ENCODE results near the gene R3HDM2.

Gene R3HDM2

DNA sequence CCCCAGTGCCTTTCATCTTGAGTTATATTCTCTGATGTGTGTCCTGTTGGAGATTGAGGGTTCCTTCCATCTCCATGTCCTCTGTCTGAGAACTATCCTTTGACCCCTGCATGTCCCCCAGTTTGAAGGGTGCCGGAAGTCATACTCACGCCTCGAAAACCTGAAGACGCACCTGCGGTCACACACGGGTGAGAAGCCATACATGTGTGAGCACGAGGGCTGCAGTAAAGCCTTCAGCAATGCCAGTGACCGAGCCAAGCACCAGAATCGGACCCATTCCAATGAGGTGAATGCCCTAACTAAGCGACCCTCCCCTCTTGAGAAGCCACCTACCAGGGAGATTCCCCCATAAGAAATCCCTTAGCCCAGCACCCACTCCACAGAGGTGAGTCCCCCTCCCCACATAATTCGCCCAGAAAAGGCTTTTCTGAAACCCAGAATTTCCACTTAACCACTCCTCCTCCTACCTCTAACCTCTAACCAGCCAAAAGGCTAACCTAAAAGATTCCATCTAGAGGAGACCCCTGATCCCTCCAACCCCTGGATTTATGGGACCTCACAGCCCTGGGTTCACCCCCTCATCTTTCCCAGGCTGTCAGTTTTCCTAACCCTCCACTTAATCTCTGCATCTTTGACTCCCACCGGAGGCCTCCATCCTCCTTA lies 36.5 kb upstream of the R3HDM2 start:
- no peak for DNase-seq (ENCODE audit: low read depth in 1 of 2, low spot score in 1 of 2)

DNA sequence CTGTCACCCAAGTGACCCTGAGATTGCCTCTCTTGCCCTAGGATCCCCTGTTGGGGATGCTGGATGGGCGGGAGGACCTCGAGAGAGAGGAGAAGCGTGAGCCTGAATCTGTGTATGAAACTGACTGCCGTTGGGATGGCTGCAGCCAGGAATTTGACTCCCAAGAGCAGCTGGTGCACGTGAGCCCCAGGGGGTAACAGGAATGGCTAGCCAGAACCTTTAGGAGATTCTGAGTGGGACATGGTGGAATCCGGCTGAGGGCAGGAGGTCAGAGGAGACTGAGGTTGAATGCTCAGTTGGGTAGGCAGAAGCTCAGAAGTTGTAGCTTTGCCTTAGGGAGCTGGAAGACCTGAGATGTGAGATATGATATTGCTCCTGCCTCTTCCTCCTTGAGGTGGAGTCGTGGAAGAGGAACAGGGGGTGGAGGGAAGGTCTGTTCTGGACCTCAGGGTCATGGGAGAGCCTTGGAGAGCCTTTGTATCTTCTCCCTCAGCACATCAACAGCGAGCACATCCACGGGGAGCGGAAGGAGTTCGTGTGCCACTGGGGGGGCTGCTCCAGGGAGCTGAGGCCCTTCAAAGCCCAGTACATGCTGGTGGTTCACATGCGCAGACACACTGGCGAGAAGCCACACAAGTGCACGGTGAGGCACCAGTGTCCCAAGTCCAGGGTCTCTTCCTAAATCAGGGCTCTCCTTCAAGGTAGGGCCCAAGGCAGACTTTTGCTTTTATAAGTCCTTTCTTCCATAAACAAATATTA lies 35.1 kb upstream of the R3HDM2 start:
- DNase-seq (ENCODE audit: low read depth in 1 of 2, low spot score in 1 of 2), result no peak

DNA sequence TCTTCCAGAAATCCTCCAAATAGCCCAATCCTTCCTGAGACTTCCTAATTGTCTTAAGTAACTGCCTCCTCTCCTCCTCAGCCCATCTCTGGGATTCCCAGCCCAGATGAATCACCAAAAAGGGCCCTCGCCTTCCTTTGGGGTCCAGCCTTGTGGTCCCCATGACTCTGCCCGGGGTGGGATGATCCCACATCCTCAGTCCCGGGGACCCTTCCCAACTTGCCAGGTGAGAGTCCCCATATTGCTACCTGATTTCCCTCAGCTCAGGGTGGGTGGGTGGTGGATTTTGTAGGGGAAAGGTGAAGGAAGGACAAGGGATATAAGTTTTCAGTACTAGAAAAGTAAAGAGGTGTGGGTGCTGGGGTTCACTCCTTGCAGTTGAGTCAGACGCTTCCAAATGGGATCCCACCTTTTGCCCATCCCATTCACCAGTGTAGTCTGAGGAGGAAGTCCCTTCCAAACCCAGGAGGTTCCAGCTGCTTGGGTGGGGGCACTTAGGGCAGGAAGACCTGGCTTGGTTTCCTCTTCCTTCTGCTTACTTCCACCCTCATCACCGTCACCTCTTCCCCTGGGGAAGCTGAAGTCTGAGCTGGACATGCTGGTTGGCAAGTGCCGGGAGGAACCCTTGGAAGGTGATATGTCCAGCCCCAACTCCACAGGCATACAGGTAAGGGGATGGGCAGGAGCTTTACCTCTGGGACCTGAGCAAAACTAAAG lies 34.3 kb upstream of the R3HDM2 start:
- DNase-seq (ENCODE audit: low read depth in 1 of 2, low spot score in 1 of 2), result no peak

DNA sequence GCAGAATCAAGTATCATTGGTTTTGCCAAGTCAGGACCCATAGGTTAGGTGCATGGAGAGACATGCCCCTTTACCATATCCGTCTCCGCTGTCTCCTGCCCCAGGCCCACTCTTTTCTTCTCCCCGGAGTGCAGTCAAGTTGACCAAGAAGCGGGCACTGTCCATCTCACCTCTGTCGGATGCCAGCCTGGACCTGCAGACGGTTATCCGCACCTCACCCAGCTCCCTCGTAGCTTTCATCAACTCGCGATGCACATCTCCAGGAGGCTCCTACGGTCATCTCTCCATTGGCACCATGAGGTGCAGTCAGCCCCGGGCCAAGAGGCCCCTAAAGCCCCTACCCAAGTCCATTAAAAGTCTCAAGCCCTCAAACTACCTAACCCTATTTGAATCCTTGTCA lies 33.7 kb upstream of the R3HDM2 start:
- DNase-seq (ENCODE audit: low read depth in 1 of 2, low spot score in 1 of 2), result no peak

DNA sequence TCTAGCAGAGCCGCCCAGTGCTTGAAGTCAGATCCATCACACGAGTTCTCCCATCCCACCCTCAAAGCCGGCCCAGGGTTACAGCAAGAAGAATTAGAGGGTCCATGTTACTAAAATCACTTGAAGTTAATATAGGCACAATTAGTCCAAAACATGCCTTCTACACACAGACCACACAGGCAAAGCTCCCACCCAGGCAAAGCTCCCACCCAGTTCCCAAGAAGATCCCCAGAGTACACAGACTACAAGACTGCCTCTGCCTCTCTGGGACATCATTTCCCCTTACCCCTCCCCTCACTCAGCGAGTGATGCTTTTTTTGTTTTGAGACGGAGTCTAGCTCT lies 32.0 kb upstream of the R3HDM2 start:
- no peak for DNase-seq (ENCODE audit: low read depth in 1 of 2, low spot score in 1 of 2)

DNA sequence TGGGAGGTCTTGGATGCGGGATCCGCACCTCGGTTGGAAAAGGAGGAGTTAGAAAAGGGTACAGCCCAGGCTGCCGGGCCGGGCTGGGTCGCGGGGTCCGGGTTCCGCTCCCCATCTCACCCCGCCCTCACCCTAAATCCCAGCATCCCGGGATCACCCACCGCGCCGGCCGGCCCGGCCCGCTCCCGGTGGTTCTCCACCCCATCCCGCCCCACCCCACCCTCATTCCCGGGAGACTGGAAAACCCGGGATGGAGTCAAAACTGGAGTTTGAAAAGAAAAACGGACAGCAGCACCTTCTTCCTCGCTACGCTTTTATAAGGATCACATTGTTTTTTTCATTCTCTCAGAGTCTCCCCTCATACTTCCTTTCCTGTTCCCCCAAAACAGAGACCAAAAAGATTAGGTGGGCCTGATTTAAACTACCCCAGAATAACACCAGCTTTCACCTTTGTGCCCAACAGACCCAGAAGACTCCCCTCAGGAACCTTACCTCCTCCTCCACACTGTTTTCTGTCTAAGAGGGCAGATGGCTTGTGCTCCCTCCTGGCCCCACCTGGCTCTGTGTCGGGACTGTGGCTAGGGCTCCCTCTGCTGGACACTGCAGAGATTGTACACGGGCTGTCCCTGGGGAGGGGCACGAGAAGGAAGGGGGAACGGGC lies 31.5 kb upstream of the R3HDM2 start:
- DNase-seq (ENCODE audit: low read depth in 1 of 2, low spot score in 1 of 2), result peak; percentile 79 to 86

DNA sequence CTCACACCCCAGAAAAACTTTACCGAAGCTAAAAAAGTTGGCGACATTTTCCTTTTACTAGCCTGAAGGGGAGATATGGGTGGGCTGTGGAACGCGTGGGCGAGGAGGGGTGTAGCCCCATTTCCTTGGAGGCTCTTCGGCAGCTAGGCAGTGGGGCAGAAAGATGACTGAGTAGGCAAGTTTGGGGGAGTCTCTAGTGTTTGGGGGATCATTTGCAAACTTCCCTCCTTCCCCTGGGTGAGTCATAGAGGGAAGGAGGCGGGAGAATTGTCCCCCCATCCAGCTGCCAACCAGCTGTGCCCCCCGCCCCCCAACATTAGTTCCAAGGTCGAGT lies 31.0 kb upstream of the R3HDM2 start:
- DNase-seq (ENCODE audit: low read depth in 1 of 2, low spot score in 1 of 2), result no peak

DNA sequence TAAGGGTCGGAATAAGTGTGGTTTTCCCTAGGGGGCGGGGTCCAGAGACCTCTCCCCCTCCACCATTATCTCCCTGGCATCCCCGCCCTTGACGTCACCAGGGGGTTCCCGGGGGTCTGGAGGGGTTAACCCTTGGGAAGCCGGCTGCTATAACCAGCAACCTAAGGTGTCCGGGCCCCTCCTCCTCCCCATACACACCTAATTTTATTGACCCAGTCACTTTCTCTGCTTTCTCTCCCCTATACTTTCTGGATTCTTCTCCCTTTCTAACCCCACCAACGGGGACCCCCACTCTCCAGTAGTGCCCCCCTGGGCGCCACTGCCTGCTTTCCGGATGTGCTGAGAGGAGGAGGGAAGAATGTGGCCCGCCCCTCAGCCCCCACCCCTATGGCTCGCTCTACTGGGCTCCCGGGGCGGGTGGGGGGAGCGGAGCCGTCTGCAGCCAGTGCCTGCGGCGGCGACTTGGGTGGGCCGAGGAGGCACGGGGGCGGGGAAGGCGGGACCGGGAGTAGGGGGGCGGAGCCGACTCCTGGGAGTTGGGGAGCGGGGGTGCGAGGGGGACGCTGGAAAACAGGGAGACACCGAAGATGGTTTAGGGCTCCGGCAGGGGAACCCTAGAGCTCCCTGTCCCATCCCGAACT lies 30.6 kb upstream of the R3HDM2 start:
- DNase-seq (ENCODE audit: low read depth in 1 of 2, low spot score in 1 of 2), result no peak

DNA sequence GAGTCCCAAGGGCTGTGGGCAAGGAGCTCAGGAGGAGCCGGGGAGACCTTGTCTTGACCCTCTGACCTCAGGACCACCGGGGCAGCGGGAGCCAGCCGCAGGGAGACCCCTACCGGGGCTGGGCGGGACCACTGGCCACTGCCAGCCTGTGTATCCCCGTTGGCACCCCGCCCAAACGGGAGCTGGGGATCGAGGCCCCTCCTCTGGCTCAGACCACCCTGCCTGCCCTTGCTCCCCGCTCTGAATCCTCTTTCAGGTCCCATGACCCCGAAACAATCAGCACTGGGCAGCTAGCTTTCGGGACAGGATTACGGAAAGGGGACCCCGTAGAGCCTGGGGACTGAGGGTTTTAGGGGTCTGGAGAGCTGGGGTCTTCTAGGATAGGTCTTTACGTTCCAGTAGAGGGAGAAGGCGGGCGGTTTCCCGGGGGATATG lies 30.0 kb upstream of the R3HDM2 start:
- DNase-seq (ENCODE audit: low read depth in 1 of 2, low spot score in 1 of 2), result no peak

DNA sequence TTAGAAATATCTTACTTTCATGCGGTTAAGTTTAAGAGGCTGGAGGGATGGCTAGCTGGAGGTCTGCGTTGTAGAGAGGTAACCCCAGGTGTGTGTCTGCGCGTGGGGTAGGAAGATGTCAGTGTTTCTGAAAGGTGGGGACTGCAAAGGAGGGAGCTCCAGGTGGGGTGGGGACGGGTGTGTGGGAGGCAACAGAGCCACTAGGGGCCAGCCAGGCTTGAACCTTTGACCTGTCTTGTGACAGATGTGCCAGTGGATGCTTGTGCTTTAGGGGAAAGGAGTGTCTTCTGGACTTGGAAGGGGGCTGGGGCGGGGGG lies 29.6 kb upstream of the R3HDM2 start:
- no peak for DNase-seq (ENCODE audit: low read depth in 1 of 2, low spot score in 1 of 2)

DNA sequence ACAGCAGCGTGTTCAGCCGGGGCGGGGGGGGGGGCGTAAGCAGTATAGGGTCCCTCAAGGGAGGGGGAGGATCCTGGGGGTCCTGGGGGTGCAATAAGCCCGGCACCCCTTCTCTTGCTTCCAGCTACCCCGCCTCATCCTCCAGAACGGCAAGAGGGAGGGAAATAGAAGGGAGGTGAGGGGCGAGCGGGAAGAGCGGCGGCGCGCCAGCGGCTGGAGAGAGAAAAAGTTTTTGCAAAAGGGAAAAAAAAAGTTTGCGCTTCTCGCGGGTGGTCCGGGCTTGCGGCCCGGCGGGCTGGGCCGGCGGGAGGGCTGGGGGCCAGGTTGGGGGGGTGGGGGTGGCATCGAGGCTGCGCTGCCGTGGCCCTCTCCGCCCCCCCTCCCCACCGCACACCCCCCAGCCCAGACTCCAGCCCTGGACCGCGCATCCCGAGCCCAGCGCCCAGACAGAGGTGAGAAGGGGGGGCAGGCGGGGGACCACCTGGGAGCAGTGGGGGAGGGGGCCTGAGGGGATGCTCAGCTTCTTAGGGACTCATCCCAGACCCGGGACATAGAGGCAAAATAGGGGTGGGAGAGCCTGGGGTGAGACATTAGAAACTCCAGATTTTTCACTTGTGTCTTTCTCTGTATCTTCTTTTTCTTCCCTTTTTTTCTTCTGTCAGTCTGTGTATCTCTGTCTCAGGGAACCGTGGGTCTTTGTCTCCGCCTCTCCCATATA lies 29.1 kb upstream of the R3HDM2 start, which contains the start of gene GLI1:
TSS of gene GLI1 (plus strand) at position 36 of the 718 bp plus-strand sequence. CDS start 3,907 bp downstream, outside the sequence.
- no peak for DNase-seq (ENCODE audit: low read depth in 1 of 2, low spot score in 1 of 2)

DNA sequence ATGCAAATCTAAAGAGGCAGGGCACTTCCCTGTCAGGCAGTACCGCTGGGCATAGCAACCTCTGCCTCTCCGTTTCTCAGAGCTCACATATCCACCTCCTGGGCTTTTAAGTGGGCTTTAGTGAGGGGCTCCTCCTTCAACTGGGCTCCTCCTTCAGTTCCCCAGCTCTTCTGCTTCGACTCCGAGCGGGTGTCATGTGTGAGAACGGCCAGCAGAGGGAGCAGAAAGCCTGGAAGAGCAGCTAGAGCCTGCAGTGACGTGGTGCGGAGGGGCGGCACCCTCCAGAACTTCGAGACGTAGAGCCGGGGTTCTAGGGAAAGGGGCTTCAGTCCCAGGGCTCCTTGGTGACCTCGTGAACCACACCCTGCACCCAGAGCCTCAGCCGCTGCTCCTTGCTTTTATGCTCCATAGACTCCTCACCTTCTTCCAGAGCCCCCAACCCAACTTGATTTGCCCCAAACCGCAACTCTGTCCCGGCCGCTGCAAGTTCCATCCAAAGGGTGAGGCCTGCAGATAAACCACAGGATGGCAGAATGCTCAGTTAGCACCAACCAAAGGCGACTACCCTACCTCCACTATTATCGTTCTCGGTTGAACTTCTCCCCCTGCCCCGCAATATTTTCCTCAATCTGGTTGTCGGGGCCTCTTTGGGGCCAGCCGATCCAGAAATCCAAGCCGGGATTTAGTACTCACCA lies 28.4 kb upstream of the R3HDM2 start:
- peak; percentile 89 to 94 for DNase-seq (ENCODE audit: low read depth in 1 of 2, low spot score in 1 of 2)

DNA sequence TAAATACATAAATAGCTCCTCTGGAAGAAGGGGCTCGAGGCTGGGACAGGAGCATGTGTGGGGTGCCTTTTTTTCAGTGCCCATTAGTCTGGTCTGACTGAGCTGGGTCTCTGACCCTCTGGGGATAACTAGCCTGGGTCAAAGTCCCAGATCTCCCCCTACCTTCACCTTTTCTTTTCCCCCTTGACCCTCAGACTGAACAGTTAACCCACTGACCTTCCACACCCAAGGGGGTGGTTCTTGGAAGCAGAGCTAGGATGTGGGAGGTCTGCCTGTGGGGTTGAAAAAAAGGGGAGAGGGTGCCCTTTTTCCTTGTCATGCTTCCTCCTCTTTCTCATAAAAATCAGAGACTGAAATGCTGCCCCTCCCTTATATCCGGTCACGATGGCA lies 27.8 kb upstream of the R3HDM2 start:
- DNase-seq (ENCODE audit: low read depth in 1 of 2, low spot score in 1 of 2), result no peak

DNA sequence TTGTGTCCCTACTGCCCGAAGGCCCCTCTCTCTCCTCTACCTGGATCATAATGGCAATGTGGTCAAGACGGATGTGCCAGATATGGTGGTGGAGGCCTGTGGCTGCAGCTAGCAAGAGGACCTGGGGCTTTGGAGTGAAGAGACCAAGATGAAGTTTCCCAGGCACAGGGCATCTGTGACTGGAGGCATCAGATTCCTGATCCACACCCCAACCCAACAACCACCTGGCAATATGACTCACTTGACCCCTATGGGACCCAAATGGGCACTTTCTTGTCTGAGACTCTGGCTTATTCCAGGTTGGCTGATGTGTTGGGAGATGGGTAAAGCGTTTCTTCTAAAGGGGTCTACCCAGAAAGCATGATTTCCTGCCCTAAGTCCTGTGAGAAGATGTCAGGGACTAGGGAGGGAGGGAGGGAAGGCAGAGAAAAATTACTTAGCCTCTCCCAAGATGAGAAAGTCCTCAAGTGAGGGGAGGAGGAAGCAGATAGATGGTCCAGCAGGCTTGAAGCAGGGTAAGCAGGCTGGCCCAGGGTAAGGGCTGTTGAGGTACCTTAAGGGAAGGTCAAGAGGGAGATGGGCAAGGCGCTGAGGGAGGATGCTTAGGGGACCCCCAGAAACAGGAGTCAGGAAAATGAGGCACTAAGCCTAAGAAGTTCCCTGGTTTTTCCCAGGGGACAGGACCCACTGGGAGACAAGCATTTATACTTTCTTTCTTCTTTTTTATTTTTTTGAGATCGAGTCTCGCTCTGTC lies 26.1 kb upstream of the R3HDM2 start:
- DNase-seq (ENCODE audit: low read depth in 1 of 2, low spot score in 1 of 2), result no peak

DNA sequence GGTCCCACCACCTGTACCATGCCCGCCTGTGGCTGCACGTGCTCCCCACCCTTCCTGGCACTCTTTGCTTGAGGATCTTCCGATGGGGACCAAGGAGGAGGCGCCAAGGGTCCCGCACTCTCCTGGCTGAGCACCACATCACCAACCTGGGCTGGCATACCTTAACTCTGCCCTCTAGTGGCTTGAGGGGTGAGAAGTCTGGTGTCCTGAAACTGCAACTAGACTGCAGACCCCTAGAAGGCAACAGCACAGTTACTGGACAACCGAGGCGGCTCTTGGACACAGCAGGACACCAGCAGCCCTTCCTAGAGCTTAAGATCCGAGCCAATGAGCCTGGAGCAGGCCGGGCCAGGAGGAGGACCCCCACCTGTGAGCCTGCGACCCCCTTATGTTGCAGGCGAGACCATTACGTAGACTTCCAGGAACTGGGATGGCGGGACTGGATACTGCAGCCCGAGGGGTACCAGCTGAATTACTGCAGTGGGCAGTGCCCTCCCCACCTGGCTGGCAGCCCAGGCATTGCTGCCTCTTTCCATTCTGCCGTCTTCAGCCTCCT lies 25.4 kb upstream of the R3HDM2 start:
- peak in 1 of 2 donors; percentile 39 for DNase-seq (ENCODE audit: low read depth in 1 of 2, low spot score in 1 of 2)

DNA sequence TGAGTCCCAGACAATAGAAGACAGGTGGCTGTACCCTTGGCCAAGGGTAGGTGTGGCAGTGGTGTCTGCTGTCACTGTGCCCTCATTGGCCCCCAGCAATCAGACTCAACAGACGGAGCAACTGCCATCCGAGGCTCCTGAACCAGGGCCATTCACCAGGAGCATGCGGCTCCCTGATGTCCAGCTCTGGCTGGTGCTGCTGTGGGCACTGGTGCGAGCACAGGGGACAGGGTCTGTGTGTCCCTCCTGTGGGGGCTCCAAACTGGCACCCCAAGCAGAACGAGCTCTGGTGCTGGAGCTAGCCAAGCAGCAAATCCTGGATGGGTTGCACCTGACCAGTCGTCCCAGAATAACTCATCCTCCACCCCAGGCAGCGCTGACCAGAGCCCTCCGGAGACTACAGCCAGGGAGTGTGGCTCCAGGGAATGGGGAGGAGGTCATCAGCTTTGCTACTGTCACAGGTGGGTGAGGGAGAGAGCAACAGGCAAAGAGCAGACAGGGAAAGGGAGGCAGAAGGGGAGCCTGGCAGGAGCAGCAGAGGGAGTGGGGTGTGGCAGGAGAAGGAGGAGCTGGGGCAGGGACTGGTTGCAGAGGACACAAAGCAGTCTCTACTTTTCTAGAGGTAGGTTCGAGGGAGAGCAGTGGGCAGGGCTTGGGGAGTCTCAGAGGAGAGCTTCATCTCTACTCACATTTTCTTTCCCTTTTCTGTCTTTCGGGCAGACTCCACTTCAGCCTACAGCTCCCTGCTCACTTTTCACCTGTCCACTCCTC lies 24.7 kb upstream of the R3HDM2 start:
- DNase-seq (ENCODE audit: low read depth in 1 of 2, low spot score in 1 of 2), result no peak

DNA sequence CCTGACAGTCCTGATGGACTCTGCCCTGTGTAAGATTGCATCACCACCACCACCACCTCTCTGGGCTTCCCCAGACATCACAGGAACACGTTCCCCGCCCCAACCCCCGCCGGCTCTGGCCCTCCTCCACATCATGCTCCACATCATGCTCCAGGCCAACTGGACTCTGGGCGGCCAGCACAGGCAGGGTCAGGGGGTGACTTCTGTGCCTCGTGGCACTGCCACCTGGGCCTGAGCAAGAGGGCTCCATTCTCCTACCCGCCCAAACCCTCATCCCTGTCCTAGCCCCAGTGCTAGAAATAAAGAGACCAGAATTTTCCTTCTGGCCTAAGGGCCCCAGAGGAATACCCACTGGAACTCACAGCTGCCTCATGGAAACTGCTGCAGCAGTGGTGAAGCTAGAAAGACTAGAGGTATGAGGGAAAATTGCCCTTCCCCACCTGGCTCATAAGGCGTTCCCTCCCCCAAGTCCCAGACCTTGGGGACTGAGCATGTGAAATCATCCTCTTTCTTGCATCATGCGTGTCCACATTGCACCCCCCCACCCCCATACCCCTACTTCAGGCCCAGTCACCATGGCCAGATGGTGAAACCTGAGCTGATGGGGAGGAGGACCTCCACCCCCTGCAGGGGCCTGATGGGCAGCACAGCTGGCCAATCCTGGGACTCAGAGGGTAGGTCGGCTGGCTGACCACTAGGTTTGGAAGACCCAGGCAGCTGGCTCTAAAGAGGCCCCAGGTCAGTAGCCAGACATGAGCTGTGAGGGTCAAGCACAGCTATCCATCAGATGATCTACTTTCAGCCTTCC lies 23.9 kb upstream of the R3HDM2 start, which contains the start of gene INHBE:
TSS of gene INHBE (plus strand) at position 742 of the 808 bp plus-strand sequence. CDS start 230 bp downstream, outside the sequence.
- no peak for DNase-seq (ENCODE audit: low read depth in 1 of 2, low spot score in 1 of 2)

DNA sequence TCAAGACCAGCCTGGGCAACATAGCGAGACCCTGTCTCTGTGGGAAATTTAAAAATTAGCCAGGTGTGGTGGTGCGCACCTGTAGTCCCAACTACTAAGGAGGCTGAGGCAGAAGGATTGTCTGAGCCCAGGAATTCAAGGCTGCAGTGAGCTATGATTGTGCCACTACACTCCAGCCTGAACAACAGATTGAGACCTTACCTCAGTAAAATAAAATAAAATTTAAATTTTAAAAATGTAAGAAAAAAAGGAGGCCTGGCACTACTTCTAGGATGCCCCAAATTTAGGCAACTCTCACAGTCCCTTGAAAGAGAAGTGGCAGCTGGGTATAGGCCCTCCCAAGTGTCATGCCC lies 23.3 kb upstream of the R3HDM2 start:
- DNase-seq (ENCODE audit: low read depth in 1 of 2, low spot score in 1 of 2), result no peak
